HG03575 (cell line): Measurements from ENCODE around the gene ARMH3.

Experiments
- ATAC-seq: cut with Tn5 transposase; IDR thresholded peaks from one replicate; pipeline ENCODE4 v1.9.1; 2021; ENCODE audit not compliant: unreplicated experiment, insufficient number of reproducible peaks, low FRiP score; ENCODE audit errors: extremely low read depth

Gene ARMH3

DNA sequence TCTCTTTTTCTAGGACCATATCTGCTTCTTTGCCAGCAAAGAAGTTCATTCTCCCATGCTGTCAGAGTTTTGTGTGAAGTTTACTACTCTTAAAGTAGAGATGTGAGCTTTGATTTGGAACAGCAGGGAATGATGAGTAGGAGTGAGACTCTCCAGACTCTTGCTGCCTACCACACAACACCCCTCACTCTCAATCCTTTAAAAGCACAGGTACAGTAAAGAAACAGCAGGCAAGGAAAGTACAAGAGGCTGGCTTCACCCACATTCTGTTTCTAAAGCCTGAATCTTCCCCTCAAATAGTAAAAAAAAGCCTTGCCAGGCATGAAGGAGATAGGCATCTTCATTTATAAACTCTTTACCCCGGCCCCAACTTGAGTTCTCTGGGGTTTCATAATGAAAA, 97.3 kb downstream of the ARMH3 start:
- ATAC-seq, result no peak

DNA sequence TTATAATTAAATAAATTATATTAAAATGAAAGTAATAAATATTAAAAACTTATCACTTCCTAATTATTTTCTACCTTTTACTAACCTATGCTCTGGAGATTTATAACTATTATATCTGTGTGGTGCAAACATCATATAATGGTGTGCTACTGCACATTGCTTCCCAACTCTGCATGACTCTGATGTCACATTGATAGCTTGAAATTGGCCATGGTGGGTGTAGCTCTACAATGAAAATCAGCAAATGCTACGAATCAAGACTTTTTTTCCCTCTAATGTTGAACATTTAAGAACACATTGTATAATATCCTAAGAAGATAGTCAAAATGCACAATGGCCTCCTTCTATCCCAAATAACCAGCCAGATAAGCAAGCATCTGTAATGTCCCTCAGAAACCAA, 99.1 kb downstream of the ARMH3 start:
- ATAC-seq, result no peak

DNA sequence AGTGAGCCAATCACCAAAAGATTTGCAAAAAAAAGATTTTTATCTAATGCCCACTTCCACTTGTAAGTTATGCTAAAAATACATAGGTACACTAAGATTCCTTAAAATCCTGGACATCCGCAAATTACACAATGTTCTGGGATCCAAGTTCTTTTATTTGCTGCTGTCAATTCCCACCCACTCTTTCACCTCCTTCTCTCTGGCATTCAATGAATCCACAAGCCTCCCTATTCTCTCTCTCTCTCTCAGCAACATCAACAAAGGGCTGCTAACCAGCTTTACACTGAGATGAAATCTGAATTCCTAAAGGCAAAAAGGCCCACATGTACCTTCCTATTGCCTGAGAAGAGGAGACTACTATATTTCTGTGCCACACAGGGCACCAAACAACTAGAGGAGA, 99.9 kb downstream of the ARMH3 start:
- no peak for ATAC-seq

DNA sequence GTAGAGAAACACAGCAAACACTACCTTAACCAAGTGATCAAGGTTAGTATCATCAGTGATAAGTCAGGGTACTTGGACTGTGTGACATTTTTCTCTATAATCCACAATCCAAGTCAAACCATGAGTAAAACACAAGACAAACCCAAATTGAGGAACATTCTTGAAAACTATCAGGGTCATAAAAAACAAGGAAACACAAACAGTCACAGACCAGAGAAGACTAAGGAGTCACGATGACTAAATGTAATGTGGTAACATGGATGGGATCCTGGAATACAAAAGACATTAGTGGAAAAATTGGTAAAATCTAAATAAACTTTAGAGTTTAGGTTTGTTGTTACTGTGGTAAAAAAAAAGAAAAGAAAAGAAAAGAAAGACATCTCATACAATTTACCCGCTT, 103.8 kb downstream of the ARMH3 start:
- no peak for ATAC-seq

DNA sequence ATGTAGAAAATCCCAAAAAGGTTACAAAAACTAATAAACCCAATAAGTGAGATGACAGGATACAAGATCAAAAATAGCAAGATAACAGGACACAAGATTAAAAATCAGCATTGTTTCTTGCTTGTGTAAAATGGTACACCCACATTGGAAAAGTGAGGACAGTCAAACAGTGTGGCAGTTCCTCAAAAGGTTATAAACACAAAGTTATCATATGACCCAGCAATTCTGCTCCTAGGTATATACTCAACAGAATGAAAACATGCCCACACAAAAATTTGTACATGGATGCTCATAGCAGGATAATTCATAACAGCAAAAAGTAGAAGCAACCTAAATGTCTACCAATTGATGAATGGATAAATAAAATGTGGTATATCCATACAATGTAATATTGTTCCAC, 105.8 kb downstream of the ARMH3 start:
- no peak for ATAC-seq

DNA sequence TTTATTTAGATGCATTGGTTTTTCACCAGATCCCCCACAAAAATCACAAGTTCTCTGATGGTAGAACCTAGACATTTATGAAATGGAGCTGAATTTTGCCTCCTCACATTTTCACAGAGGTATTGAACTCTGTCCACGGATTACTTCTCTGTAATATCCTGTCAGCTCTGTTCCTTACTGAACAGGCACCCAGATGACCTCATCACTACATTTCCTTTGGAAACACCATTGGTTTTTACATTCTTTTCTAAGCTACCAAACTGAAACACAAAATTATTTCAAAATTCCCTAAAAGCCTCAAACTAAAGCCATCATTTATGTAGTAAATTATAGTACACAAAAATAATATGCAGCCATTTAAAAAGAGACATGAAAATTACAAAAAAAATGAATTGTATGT, 114.1 kb downstream of the ARMH3 start:
- no peak for ATAC-seq

DNA sequence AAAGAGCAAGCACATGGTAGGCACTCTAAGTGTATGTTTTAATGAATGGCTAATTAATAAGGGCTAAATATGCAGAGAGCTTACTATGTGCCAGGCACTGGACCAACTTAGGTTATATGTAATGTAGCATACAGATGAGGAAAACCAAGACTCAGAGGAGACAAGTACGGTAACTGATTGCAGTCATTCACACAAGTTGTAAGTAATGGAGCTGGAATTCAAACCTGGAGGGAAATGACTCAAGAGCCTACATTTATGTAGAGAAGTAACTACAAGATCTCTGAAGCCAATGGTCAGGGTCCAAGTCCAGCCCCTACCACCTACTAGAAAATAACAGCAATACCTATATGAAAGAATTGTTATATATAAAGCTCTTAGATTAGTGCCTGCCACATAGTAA, 115.1 kb downstream of the ARMH3 start:
- no peak for ATAC-seq

DNA sequence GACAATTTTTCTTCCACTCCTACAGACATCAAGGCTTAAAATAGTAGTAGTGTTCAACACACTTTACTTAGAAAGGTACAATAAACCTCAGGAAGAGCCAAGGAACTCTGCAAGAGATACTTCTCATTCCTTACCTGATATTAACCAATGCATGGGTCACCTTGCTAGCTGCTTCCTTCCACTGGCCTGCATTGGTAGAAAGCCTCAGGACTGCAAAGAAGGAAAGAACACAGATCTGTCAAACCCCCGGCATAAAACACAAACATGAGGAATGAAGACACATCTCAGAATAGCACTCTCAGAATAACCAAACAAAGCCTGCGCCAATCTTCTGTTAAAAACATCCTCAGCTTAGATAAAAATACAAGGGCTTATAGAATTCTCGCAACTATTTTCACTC, 116.2 kb downstream of the ARMH3 start:
- no peak for ATAC-seq

DNA sequence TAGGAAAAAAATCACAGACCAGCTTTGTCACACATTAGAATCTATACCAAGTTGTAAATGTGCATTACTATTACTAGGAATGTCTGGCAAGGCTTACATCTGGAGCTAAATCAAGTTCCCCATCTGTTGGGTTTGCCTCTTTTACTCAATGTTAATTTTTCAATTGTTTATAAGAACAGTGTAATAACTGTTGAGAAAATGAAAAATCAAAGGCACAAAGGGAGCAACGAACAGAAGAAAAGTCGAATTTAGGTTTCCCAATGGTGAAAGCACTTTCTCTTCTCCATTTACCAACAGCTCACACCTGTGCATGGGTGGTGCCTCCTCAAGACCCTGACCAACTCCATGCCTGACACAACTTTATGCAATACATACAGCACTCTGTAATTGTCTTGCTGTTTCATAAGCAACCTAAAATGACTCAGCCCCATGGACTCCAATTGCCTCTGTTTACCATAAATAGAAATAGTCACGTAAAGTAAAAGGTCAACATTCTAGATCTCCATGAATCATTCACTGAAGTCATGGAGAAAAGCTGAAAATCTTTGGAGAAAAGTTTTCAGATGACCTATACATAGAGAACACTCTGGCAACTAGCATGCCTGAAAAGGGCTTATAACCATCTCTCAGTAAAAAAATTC, 116.8 kb downstream of the ARMH3 start:
- no peak for ATAC-seq

DNA sequence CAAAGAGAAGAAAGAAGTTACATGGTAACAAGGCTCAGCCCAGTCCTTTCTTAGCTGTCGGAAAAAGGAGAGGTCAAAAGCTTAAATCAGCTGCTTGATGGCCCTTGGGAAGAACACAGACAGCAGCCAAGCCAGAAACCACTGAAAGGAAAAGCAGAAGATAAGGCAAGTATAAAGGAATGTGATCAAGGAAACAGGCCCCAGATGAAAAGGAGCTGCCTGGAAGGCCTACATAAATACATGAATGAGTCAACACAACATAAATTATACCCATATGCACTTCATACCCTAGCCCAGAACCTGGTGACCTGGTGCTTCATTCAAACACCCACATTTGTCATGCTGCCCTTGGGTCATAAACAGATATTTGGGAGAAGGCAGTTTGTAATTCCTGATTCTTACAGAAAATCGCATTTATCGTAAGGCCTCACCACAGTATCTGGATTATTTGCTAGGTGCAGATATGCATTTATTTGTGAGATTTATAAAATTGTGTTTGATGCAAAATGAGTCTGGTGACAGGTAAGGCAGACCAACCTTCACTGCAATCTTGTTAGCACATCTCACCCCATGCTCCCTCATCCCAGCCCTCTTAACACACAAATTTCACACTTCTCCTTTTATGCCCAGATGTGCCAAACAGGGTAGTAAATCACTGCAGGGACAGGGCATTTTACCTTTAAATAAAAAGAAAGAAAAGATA, 117.5 kb downstream of the ARMH3 start:
- no peak for ATAC-seq

DNA sequence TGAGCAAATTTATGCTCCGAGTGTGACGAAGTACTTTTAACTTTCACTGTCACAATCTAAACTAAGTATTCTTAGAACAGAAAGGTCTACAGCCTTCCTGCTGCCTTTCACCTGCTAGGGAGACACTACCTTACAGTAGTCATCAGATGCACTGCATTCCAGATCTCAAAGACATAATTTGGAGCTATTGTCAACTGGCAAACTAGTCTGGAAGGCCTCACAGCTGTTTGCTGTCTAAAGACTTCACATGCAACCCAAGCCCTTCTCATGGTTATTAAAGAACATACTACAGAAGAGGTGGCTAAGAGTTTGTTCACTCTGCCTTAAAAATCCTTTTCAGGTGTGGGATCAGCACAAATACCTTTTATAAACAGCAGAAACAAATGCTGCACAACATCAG, 120.5 kb downstream of the ARMH3 start:
- no peak for ATAC-seq

DNA sequence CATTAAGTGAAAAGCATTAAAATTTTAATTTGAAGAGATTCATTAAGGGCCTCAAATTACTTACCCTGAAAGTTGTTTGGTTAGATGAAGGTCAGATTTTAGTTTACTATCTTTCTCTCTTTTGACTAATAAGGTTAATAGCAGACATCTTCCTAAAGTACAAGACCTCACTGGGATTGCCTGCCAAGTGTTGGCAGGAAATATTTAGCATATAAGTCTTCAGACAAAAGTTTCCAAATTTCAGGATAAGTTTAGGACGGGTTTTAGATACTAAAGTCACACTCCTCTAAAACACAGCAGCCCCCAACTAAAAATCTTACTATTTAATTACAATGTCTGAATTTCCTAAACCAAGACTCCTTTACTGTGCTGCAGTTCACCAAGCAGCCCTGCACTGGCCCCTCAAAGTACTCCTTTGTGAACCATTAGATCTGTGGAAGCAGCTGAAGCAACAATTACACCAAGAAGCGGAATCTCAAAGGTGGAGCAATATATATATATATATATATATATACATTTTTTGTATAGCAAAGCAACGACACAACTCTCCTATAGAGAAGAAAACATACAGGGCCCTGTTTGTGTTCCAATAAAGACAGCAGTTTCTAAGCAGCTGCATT, 121.2 kb downstream of the ARMH3 start:
- ATAC-seq, result no peak

DNA sequence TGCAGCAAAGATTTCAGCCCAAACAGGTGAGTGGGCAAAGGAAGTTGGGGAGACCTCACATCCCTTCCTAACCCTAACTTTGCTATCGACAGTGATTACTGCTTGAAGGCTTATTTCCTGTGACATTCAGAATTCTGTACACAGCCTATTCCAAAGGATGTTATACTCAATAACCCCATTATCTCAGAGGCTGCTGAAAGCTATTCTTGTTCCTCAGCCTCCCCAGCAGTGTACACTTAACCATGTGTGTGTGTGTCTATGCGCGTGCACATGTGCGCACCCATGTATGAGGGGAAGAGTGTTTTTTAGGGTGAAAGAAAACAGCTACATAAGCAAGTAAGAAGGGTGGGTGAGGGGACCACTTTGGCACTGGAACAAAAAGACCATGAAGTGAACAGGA, 122.0 kb downstream of the ARMH3 start:
- ATAC-seq, result no peak

DNA sequence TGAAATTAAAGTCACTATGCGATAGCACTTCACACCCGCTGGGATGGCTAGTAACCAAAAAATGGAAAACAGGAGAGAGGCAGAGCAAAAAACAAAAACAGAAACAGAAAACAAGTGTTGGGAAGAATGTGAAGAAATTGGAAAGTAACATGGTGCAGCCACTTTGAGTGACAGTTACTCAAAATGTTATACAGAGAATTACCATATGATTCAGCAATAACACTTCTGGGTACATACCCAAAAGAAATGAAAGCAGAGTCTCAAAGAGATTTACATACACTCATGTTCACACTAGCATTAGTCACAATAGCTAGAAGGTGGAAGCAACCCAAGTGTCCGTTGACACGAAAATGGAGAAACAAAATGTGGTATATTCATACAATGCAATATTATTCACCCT, 123.8 kb downstream of the ARMH3 start:
- no peak for ATAC-seq

DNA sequence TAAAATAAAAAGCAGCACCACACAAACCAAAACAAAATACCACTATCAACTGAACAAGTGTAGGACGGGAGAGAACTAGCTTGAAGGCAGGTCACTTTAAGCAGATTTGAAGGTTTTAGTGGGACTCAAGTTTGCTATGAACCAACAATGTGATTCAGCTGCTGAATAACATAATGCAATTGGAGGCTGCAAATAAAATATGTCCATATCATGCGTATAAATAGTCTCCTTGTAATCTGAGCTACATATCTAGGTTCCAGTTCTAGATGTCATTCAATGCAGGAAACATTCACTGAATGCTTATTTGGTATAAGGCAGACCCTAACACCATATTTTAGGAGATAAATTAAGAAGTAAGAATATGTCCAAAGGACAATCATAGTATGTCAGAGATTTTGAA, 130.9 kb downstream of the ARMH3 start:
- no peak for ATAC-seq

DNA sequence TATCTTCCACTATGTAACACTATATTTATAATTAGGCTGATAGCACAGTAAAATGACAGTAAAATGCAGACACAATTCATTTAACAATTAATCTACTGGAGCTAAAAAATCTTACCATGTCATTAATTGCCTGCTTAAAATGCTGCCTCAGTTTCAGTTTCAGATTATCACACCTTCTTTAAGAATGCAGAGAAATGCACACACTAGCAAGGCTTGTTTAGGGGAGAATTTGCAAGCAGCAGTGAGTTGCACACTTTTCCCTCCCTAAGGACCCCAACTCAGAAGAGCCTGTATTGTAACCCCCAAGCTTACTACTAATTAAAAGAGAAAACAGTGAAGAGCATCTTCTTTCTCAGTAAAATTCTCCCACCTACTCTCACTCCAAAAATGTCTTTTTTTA, 132.7 kb downstream of the ARMH3 start:
- no peak for ATAC-seq

DNA sequence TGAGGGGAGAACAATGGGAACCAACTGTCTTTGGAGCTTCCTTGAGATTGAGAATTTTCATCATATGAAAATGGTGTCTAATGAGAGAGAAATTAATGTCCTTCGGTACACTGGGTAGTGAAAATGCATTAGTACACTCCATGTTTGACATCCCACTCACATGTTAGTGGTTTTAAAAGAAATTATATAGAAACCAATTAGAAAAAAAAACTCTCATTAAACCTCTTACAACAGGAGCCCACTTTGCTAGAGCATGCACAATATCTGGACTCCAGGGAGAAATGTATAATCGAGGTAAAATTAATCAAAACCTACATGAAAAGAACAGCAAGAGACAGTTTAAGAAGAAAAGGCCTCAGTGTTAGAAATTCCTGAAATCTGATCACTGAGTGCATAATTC, 133.1 kb downstream of the ARMH3 start:
- no peak for ATAC-seq

DNA sequence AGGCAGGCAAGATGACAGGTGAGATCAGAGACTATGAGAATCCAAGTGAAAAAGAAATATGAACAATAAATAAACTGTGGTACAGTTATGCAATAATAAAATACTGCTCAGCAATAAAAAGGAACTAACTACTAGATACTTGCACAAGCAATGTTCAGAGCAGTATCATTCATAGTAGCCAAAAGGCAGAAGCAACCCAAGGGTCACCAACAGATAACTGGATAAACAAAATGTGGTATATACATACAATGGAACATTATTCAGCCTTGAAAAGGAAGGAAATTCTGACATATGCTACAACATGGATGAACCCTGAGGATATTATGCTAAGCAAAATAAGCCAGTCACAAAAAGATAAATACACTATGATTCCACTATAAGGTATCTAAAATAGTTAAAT, 135.4 kb downstream of the ARMH3 start:
- ATAC-seq, result no peak

DNA sequence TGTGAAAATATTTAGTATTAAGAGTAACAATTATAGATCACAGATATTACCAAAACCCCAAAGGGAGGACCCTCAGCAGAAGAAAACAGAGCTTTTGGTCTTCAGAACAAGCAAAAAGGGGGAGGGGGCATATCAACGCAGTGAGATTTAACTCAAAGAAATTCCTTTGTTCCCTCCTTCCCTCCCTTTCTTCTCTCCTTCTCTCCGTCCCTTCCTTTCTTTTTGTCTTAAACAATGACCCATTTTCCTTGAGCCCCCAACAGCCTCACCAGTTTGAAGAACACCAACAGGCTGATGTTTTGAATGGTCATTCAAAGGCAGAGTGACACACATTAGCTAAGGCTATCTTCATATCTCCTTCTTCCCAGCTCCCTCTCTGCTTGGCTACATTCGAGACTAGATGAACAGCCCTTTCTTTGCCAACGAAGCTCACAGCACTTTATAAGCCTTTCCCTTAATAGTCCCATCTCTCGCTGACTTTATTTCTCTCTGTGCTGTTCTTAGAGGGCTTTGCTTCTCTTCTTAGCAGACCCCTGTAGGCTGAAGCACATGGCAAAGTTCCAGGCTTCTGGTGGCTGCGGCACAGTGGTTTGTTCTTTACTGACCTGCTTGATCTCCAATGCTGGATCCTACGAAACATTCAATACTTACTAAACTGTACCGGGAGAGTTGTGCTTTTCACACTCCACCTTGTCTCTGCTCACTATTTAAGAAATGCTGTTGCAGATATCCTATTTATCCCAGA, 136.8 kb downstream of the ARMH3 start:
- no peak for ATAC-seq

DNA sequence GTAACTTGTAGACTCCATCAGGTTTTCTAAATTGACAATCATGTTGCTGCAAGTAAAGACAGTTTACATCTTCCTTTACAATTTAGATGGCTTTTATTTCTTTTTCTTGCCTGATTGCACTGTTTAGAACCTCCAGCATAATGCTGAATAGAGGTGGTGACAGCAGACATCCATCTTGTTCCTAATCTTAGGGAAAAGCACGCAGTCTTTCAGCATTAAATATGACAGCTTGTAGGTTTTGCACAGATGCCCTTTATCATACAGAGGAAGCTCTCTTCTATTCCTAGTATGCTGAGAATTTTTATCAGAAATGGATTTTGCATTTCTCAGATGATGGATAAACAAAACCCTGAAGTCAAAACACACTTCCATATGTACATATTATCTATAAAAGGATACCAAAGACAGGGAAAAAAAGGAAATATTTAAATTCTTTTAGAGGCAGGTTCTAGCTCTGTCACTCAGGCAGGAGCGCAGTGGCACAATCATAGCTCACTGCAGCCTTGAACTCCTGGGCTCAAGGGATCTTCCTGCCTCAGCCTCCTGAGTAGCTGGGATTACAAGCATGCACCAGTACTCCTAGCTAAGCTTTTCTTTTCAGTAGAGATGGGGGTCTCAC, 143.3 kb downstream of the ARMH3 start:
- no peak for ATAC-seq
